Motor neuron (in vitro differentiated cells): ENCODE results near the gene MTERF4. TPM values are rescaled to one million over a fixed set of nuclear protein-coding genes. Genes with fewer than 3 reads are reported as not detected.

Experiments used
- ATAC-seq, 8 experiments: fragments of 200-7000 bp; cut with Tn5 transposase; replicated peaks in 6 of 8; 2 replicates each; pipeline ENCODE4 v1.8.0; 2021; ENCODE audit warnings: mild to moderate bottlenecking in 8 of 8, moderate library complexity in 8 of 8
- H3K27ac ChIP-seq, 2 donors: fragments of 250-450 bp; sonication (Bioruptor Pico); 2 replicates each; pipeline ENCODE4 v1.9.0; 2021; ENCODE audit warnings: antibody characterized with exemption in 2 of 2, mild to moderate bottlenecking in 2 of 2, moderate library complexity in 1 of 2
- H3K4me1 ChIP-seq, 2 donors: fragments of 250-450 bp; sonication (Bioruptor Pico); replicated peaks in 1 of 2; 2 replicates each; pipeline ENCODE4 v1.6.1; 2021; ENCODE audit warnings: antibody characterized with exemption in 2 of 2, mild to moderate bottlenecking in 2 of 2, moderate library complexity in 1 of 2
- H3K4me3 ChIP-seq, 5 donors: fragments of 250-450 bp; sonication (Bioruptor Pico); 2 replicates each; pipeline ENCODE4 v1.9.0; 2021; ENCODE audit warnings: antibody characterized with exemption in 5 of 5, mild to moderate bottlenecking in 5 of 5, moderate library complexity in 4 of 5
- WGBS, 10 experiments: fragments of 450-650 bp; shearing (Covaris generic); methylation state at CpG; one replicate each; pipeline ENCODE4 v1.0.0; 2022; 5-methylcytosine and 5-hydroxymethylcytosine counted together
- in situ Hi-C, 9 experiments: fragments of 400-800 bp; cut with MboI; loops; one replicate each; pipeline ENCODE4 v1.15.0; 2021; ENCODE audit warnings: low sequenced_read_pairs in 9 of 9, low pct_unique_long_range_greater_than_20kb in 2 of 9; ENCODE audit not compliant: unreplicated experiment in 9 of 9
- total RNA-seq, 8 experiments: library from RNA; unstranded; fragments of 300-600 nt; gene quantifications; 2 replicates each; pipeline versions ENCODE4 v1.2.3 to v1.2.4, GENCODE V29; 2022

MTERF4 gene
- total RNA-seq, 8 experiments from 2014 or later = 21.6 to 39.3 (median 30.5) TPM

- WGBS, 10 experiments = 40 to 100% (median 83%) methylated on average over 1 to 2 of the region's 27 CpGs; no CpG with 5 or more reads in 7 of the 10 experiments
These were observed 36.7 kb downstream of the MTERF4 start for GRCh38 chr2:241065355-241065803.

GRCh38 chr2:241064802-241065354 lies 37.2 kb downstream of the MTERF4 start:
- H3K4me3 ChIP-seq = no peak overlapping the region
- no peaks in the 10 kb centered on the region for H3K4me1 ChIP-seq
- ATAC-seq = no peak
- in situ Hi-C loops = no loop called here
- WGBS, 10 experiments = 71 to 100% (median 75%) methylated on average over 2 to 5 of the region's 23 CpGs; no CpG with 5 or more reads in 6 of the 10 experiments
- H3K27ac ChIP-seq = no peak overlapping the region

More at GRCh38 chr2:241065355-241065803, 36.7 kb downstream of the MTERF4 start:
- in situ Hi-C loops = no loop called here
- H3K4me1 ChIP-seq = no peaks in the 10 kb centered on the region
- ATAC-seq = peak in 2 of 8 experiments; percentile 18 to 34
- no peak overlapping the region for H3K4me3 ChIP-seq
- H3K27ac ChIP-seq = no peak overlapping the region

DNA sequence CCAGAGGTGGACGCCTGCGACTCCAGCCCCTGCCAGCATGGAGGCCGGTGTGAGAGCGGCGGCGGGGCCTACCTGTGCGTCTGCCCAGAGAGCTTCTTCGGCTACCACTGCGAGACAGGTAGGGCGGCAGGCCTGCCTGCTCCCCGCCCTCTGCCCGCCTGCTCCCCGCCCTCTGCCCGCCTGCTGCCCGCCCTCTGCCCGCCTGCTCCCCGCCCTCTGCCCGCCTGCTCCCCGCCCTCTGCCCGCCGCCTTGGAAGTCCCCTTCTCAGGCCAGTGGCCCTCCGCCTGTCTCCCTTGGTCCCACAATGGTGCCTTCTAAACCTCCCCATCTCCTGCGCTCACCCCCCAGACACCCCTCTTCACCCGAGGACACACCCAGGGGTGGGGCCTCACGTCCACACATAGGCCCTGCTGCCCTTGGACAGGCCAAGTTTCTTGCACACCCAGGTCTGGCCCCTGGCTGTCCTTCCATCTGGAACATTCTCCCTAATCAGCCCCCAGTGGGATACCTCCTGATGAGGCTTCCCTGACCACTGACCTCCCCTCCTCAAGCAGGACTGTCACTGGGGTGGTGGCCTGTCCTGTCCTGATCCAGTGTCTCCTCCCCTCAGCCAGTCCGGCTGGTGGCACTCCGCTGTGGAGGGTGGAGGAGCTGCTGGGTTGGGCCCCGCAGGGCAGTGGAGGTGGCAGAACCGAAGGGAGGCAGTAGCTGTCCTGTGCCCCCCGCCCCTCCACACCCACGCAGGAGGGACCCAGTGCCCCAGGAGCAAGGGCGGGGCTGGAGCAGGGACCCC lies 37.9 kb downstream of the MTERF4 start:
- WGBS, 10 experiments = 40 to 85% (median 60%) methylated on average over 1 to 3 of the region's 32 CpGs; no CpG with 5 or more reads in 7 of the 10 experiments

GRCh38 chr2:241063587-241063986 lies 38.5 kb downstream of the MTERF4 start:
- WGBS, 10 experiments = 60% methylated on average over 1 of the region's 8 CpGs; no CpG with 5 or more reads in 8 of the 10 experiments
- peak in 4 of 8 experiments; percentile 9 to 46 (median 26) for ATAC-seq
- Histone ChIP-seq H3K27ac (no peak overlapping the region), H3K4me3 (no peak overlapping the region), H3K4me1 (no peaks in the 10 kb centered on the region)
- in situ Hi-C loops = no loop called here

More for the DNA sequence above, 37.9 kb downstream of the MTERF4 start:
- Histone ChIP-seq H3K4me1 (no peaks in the 10 kb centered on the region), H3K27ac (no peak overlapping the region), H3K4me3 (no peak overlapping the region)
- ATAC-seq = peak in 4 of 8 experiments; percentile 9 to 37 (median 15)
- in situ Hi-C loops = no loop called here

GRCh38 chr2:241063093-241063551 lies 39.0 kb downstream of the MTERF4 start:
- H3K4me3 ChIP-seq = no peak overlapping the region
- ATAC-seq = peak in 1 of 8 experiments; percentile 15
- H3K4me1 ChIP-seq = no peaks in the 10 kb centered on the region
- 49 to 85% (median 72%) methylated on average over 1 to 7 of the region's 13 CpGs; no CpG with 5 or more reads in 5 of the 10 experiments for WGBS, 10 experiments
- no peak overlapping the region for H3K27ac ChIP-seq
- in situ Hi-C loops = no loop called here

- Histone ChIP-seq H3K4me1 (no peaks in the 10 kb centered on the region), H3K27ac (no peak overlapping the region), H3K4me3 (no peak overlapping the region)
- WGBS, 10 experiments = 0 to 70% (median 57%) methylated on average over 1 to 9 of the region's 15 CpGs; no CpG with 5 or more reads in 3 of the 10 experiments
- peak in 3 of 8 experiments; percentile 32 to 77 (median 56) for ATAC-seq
- in situ Hi-C loops = no loop called here
These were observed 39.5 kb downstream of the MTERF4 start for GRCh38 chr2:241062389-241063092.

- Histone ChIP-seq H3K27ac (no peak overlapping the region), H3K4me3 (no peak overlapping the region), H3K4me1 (no peaks in the 10 kb centered on the region)
- WGBS, 10 experiments = 0 to 100% (median 78%) methylated on average over 1 to 6 of the region's 6 CpGs
- ATAC-seq = no peak
- in situ Hi-C loops = no loop called here
These were observed 40.8 kb downstream of the MTERF4 start for GRCh38 chr2:241061275-241061674.

- in situ Hi-C loops = no loop called here
- ATAC-seq = no peak
- H3K4me3 ChIP-seq = no peak overlapping the region
- WGBS, 10 experiments = 0 to 100% (median 89%) methylated on average over 1 to 4 of the region's 8 CpGs; no CpG with 5 or more reads in 4 of the 10 experiments
- H3K4me1 ChIP-seq = no peaks in the 10 kb centered on the region
- no peak overlapping the region for H3K27ac ChIP-seq
These were observed 48.4 kb downstream of the MTERF4 start for GRCh38 chr2:241053576-241054251.

- no peak overlapping the region for H3K4me3 ChIP-seq
- H3K27ac ChIP-seq = no peak overlapping the region
- in situ Hi-C loops = no loop called here
- no peak for ATAC-seq
- 47 to 94% (median 83%) methylated on average over 3 to 6 of the region's 31 CpGs; no CpG with 5 or more reads in 6 of the 10 experiments for WGBS, 10 experiments
- no peaks in the 10 kb centered on the region for H3K4me1 ChIP-seq
These were observed 49.3 kb downstream of the MTERF4 start for GRCh38 chr2:241052677-241053360.

DNA sequence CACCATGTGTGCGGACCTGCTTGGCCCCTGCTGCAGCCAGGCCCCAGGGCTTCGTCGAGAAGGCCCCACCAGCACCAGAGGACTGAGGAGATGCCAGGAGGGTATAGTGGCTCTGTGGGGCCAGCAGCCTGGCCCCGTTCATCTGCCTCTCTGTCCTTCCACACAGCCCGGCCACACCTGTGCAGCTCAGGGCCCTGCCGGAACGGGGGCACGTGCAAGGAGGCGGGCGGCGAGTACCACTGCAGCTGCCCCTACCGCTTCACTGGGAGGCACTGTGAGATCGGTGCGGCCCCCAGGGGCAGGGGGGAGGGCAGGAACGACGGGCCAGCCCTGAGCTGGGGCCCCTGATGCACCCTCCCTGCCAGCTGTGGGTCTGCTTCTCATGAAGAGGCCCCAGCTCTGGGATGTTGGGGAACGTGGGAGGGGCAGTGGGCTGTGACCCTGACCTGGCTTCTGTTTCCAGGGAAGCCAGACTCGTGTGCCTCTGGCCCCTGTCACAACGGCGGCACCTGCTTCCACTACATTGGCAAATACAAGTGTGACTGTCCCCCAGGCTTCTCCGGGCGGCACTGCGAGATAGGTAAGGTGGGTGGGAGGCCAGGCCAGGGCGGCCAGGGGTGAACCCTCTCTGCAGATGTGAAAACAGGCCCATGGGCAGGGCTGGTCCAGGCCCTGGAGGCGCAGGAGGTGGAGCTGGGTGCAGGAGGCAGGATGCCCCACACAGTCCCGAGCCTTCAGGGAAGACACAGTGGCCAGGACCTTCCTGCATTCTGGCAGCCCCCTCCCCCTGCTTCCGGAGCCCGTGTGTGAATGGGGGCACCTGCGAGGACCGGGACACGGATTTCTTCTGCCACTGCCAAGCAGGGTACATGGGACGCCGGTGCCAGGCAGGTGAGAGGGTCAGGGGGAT lies 50.3 kb downstream of the MTERF4 start:
- Histone ChIP-seq H3K27ac (no peak overlapping the region), H3K4me3 (no peak overlapping the region), H3K4me1 (no peaks in the 10 kb centered on the region)
- no peak for ATAC-seq
- in situ Hi-C loops = no loop called here
- WGBS, 10 experiments = 60 to 100% (median 90%) methylated on average over 1 to 3 of the region's 33 CpGs; no CpG with 5 or more reads in 5 of the 10 experiments
